Transverse colon (tissue), 4 donors: Measurements from ENCODE around the gene CCDC142. TPM values are rescaled to one million over a fixed set of nuclear protein-coding genes. Genes with fewer than 3 reads are reported as not detected.

Experiments used
- DNase-seq: peaks from one replicate; pipeline ENCODE4 v3.0.0-alpha.2; 2019
- H3K27ac ChIP-seq, 4 donors: fragments of 200-600 bp; sonication (generic); 2 replicates each; pipeline ENCODE4 v1.5.1; 2016 to 2018; ENCODE audit warnings: inconsistent platforms in 4 of 4
- H3K27me3 ChIP-seq: fragments of 200-600 bp; sonication (generic); 2 replicates; pipeline ENCODE4 v1.5.1; 2017; ENCODE audit warnings: inconsistent platforms
- H3K36me3 ChIP-seq, 4 donors: fragments of 200-600 bp; sonication (generic); 2 replicates each; pipeline ENCODE4 v1.5.1; 2017 to 2019; ENCODE audit warnings: inconsistent platforms in 4 of 4
- H3K4me1 ChIP-seq, 4 donors: fragments of 200-600 bp; sonication (generic); 2 replicates each; pipeline ENCODE4 v1.5.1; 2017 to 2020; ENCODE audit warnings: inconsistent platforms in 4 of 4
- H3K4me3 ChIP-seq, 4 donors: fragments of 200-600 bp; sonication (generic); 1 replicate in 1 of 4; 2 replicates in 3 of 4; pipeline versions ENCODE4 v1.5.1 to v1.6.1; 2017 to 2019; ENCODE audit warnings: inconsistent platforms in 4 of 4
- H3K9me3 ChIP-seq, 2 donors: fragments of 200-600 bp; sonication (generic); 2 replicates each; pipeline ENCODE4 v1.5.1; 2017 to 2019; ENCODE audit warnings: inconsistent platforms in 2 of 2
- EP300 ChIP-seq: sonication (generic); formaldehyde crosslinking; IDR thresholded peaks from one replicate; pipeline ENCODE4 v1.6.1; 2017; ENCODE audit warnings: antibody characterized with exemption, low read depth
- POLR2A ChIP-seq: fragments of 450-650 bp; IDR thresholded peaks from one replicate; pipeline ENCODE4 v1.6.1; 2016; ENCODE audit warnings: antibody characterized with exemption, mild to moderate bottlenecking, moderate library complexity
- POLR2AphosphoS5 ChIP-seq, 3 donors: sonication (generic); formaldehyde crosslinking; IDR thresholded peaks; one replicate each; pipeline ENCODE4 v1.6.1; 2016; ENCODE audit warnings: antibody characterized with exemption in 3 of 3
- WGBS, 2 donors: methylation state at CpG; one replicate each; pipeline ENCODE4 v1.1.5; 2018; ENCODE audit warnings: low coverage in 1 of 2; 5-methylcytosine and 5-hydroxymethylcytosine counted together
- in situ Hi-C, 4 donors: fragments of 200-750 bp; cut with MboI; loops; one replicate each; pipeline versions ENCODE4 v1.15.0 to v1.15.1; 2017; ENCODE audit warnings: low sequenced_read_pairs in 3 of 4, low pct_ligation_motif_present in 1 of 4, low pct_unique_long_range_greater_than_20kb in 1 of 4
- intact Hi-C: fragments of 100-400 bp; cut with DNase I; formaldehyde crosslinking; loops from one replicate; pipeline ENCODE4 v1.15.1; 2023; ENCODE audit warnings: low total_unique reads
- total RNA-seq, 4 donors: library from RNA; depleted of rRNA; stranded (reverse); fragments of >200 nt; gene quantifications; one replicate each; pipeline ENCODE4 v1.1.0, GENCODE V29; 2016
- TF ChIP-seq, protein P1 (sequence below), 5 experiments: fragments of 200-600 bp in 3 of 5; fragments of 450-650 bp in 2 of 5; sonication (generic) in 3 of 5; IDR thresholded peaks; 1 replicate in 2 of 5; 2 replicates in 3 of 5; pipeline ENCODE4 v1.5.1; 2016 to 2017; ENCODE audit warnings: antibody characterized with exemption in 5 of 5, inconsistent platforms in 3 of 5, mild to moderate bottlenecking in 2 of 5, moderate library complexity in 1 of 5

Gene CCDC142
- total RNA-seq, 4 donors from 2014 or later = 49.7 to 93.1 (median 71.6) TPM

DNA sequence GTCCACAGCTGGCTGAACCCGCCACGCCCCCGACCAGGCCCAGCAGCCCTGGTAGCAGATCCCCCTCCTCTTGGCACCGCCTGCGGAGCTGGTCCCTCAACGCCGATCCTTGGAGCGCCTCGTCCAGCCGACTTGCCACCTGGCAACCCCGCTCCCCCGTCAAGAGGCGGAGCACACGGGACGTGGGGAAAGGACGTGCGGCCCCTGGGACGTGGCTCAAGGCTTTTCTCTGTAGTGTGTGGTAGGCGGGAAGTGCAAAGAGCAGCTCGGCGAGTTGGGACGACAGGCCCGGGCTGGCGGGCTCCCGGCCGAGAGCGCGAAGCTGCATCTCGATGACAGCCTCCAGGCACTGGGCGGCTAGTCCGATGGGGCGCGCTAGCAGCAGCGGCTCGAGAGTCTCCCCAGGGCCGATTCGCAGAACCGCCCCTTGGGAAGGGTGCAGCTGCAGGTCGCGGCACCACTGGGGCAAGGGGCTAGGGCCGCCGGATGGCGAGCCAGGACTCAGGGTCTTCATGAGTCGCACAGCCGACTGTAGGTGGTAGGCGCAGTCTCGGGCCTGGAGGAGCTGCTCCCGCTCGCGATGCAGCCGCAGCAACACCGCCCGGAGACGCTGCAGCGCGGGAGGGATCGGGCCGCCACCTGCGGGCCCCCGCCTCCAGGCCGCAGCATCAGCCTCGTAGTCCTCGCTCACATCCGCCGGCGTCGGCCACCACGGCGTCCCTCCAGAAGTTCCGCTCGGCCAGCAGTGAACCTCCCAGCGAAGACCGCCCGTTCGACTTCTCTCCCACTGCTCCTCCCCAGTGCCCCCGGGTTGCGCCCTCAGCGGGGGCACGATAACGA lies 617 bp downstream of the CCDC142 start:
- H3K4me1 ChIP-seq = peaks cover 15 to 29% (median 23%) of the 10 kb centered on the region in 4 donors
- peaks cover 0 to 11% (median 4%) of the 10 kb centered on the region in 4 donors for H3K36me3 ChIP-seq
- peak; percentile 35 for DNase-seq
- H3K9me3 ChIP-seq = no peaks in the 10 kb centered on the region
- H3K27me3 ChIP-seq = no peaks in the 10 kb centered on the region
- peak overlapping the region; percentile 72 to 88 (median 82) for H3K4me3 ChIP-seq
- 2% methylated on average over 66 of the region's 80 CpGs; no CpG with 5 or more reads in 1 of the 2 donors for WGBS, 2 donors
- H3K27ac ChIP-seq = peak overlapping the region; percentile 88 to 97 (median 94)
- TF ChIP-seq, protein P1, sequence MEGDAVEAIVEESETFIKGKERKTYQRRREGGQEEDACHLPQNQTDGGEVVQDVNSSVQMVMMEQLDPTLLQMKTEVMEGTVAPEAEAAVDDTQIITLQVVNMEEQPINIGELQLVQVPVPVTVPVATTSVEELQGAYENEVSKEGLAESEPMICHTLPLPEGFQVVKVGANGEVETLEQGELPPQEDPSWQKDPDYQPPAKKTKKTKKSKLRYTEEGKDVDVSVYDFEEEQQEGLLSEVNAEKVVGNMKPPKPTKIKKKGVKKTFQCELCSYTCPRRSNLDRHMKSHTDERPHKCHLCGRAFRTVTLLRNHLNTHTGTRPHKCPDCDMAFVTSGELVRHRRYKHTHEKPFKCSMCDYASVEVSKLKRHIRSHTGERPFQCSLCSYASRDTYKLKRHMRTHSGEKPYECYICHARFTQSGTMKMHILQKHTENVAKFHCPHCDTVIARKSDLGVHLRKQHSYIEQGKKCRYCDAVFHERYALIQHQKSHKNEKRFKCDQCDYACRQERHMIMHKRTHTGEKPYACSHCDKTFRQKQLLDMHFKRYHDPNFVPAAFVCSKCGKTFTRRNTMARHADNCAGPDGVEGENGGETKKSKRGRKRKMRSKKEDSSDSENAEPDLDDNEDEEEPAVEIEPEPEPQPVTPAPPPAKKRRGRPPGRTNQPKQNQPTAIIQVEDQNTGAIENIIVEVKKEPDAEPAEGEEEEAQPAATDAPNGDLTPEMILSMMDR (IDR thresholded peaks at IDR 0.05) = no peak
- TF ChIP-seq POLR2AphosphoS5 (IDR thresholded peaks at IDR 0.05) = no peak
- TF ChIP-seq POLR2A = no peak
- TF ChIP-seq EP300 = no peak
- in situ Hi-C loops (loop anchor here in 3 of 4 donors (10.0 to 25.0 kb wide), 2 partner anchors 103 to 105 kb away; no protein-coding TSS in a partner anchor), intact Hi-C loops (loop anchor here (2.0 to 5.0 kb wide), 2 partner anchors 49 to 105 kb away; no protein-coding TSS in a partner anchor)

DNA sequence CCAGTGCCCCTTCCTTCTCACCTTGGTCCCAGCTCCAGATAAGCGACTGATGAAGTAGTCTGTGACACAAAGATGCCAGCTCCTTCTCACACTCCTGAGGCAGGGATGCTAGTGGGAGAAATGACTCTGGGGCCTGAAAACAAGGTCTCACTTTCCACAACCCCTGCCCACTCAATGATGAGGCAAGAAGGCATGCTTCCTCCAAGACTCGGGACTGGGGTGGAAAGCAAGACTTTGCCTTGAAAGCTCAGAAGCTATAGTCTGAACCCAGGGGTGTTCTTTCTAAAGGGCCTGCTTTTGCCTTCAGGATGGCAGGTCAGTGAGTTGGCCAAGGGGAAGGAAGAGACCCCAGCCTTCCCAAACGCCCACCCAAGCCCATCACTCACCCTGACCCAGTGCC lies 1.4 kb downstream of the CCDC142 start:
- Histone ChIP-seq H3K4me1 (peaks cover 15 to 29% (median 23%) of the 10 kb centered on the region in 4 donors), H3K36me3 (peaks cover 0 to 9% (median 4%) of the 10 kb centered on the region in 4 donors), H3K27ac (peak overlapping the region; percentile 88 to 97 (median 94)), H3K27me3 (no peaks in the 10 kb centered on the region), H3K4me3 (peak overlapping the region; percentile 72 to 88 (median 82)), H3K9me3 (no peaks in the 10 kb centered on the region)
- TF ChIP-seq POLR2AphosphoS5 (IDR thresholded peaks at IDR 0.05) (no peak), POLR2A (no peak), EP300 (no peak)
- TF ChIP-seq, protein P1 (IDR thresholded peaks at IDR 0.05) = no peak
- 53% methylated on average over 3 of the region's 3 CpGs; no CpG with 5 or more reads in 1 of the 2 donors for WGBS, 2 donors
- no peak for DNase-seq
- in situ Hi-C loops (loop anchor here in 3 of 4 donors (10.0 to 25.0 kb wide), 2 partner anchors 103 to 106 kb away; no protein-coding TSS in a partner anchor), intact Hi-C loops (loop anchor here (5.0 kb wide), 1 partner anchor 106 kb away; no protein-coding TSS in a partner anchor)

DNA sequence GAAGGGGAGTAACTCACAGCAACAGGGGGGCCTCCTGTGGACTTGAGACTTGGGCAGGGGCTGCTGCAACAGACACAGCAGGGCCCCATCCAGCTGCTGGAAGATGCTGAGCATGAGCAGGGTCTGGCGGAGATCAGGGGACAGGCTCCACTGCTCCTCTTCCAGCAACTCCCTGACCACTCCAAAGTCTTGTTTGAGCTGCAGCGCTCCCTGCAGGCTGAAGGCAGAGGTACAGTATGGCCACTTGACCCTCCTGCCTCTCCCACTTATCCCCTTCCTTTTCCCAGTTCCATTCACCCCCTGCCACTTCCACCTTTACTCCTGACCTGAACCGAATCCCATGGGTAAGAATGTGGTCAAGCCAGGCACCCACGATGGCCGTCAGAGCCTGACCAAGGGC lies 7.9 kb downstream of the CCDC142 start:
- 67 to 93% methylated on average over 2 to 5 of the region's 5 CpGs for WGBS, 2 donors
- H3K9me3 ChIP-seq = no peaks in the 10 kb centered on the region
- H3K4me1 ChIP-seq = peaks cover 12 to 23% (median 15%) of the 10 kb centered on the region in 4 donors
- H3K4me3 ChIP-seq = no peak overlapping the region
- peaks cover 0 to 11% (median 0%) of the 10 kb centered on the region in 4 donors for H3K36me3 ChIP-seq
- TF ChIP-seq, protein P1 (IDR thresholded peaks at IDR 0.05) = peak in 1 of 5 experiments; percentile 3
- TF ChIP-seq EP300 (no peak), POLR2AphosphoS5 (IDR thresholded peaks at IDR 0.05) (no peak), POLR2A (no peak)
- intact Hi-C loops = no loop called here
- in situ Hi-C loops = loop anchor here in 2 of 4 donors (25.0 kb wide), 1 partner anchor 112 kb away; no protein-coding TSS in a partner anchor
- H3K27me3 ChIP-seq = no peaks in the 10 kb centered on the region
- no peak for DNase-seq
- no peak overlapping the region for H3K27ac ChIP-seq

DNA sequence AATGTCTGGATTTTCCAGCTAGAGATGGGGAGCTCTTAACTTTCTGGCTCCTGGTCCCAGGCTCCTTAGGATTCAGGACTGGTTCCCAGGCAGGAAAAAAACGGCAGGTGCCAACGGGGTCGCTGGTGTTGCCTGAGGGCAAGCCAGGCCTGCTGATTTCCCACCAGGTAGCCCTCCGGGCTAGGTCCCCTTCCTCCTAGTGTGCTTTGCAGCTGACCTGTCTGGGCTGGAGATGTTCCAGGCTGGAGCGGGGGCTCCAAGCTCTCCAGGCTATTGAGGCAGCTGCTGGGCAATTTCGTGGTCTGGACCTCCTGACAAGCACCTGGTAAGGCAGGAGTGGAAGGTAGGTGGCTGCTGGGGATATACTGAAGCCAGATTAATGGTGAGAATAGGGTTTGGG lies 8.3 kb downstream of the CCDC142 start:
- 88% methylated on average over 6 of the region's 6 CpGs; no CpG with 5 or more reads in 1 of the 2 donors for WGBS, 2 donors
- Histone ChIP-seq H3K27ac (no peak overlapping the region), H3K36me3 (peaks cover 0 to 11% (median 0%) of the 10 kb centered on the region in 4 donors), H3K4me1 (peaks cover 12 to 23% (median 15%) of the 10 kb centered on the region in 4 donors), H3K4me3 (no peak overlapping the region), H3K27me3 (no peaks in the 10 kb centered on the region), H3K9me3 (no peaks in the 10 kb centered on the region)
- intact Hi-C loops (no loop called here), in situ Hi-C loops (no loop called here)
- no peak for DNase-seq
- no peak for TF ChIP-seq EP300
- no peak for TF ChIP-seq POLR2A
- TF ChIP-seq, protein P1 (IDR thresholded peaks at IDR 0.05) = no peak
- TF ChIP-seq POLR2AphosphoS5 (IDR thresholded peaks at IDR 0.05) = no peak
